SK-N-MC (cell line): ENCODE measurements around the gene PRDM16.

Experiments
- DNase-seq: peaks from one replicate; pipeline ENCODE4 v3.0.0-alpha.2; 2011; ENCODE audit warnings: low read depth, low spot score
- H3K27ac ChIP-seq: fragments of 200-600 bp; sonication (generic); 2 replicates; pipeline ENCODE4 v1.5.1; 2016; ENCODE audit warnings: mixed run types
- H3K36me3 ChIP-seq: fragments of 200-600 bp; sonication (generic); 2 replicates; pipeline ENCODE4 v1.6.1; 2017; ENCODE audit warnings: antibody characterized with exemption, low read length, mixed read lengths; ENCODE audit not compliant: insufficient read depth
- H3K4me3 ChIP-seq: fragments of 200-600 bp; sonication (generic); 2 replicates; pipeline ENCODE4 v1.5.1; 2016
- H3K9ac ChIP-seq: fragments of 200-600 bp; sonication (generic); 2 replicates; pipeline ENCODE4 v1.8.0; 2017; ENCODE audit warnings: mixed run types, mixed read lengths; ENCODE audit not compliant: insufficient read length
- H3K9me3 ChIP-seq: fragments of 200-600 bp; sonication (generic); 2 replicates; pipeline ENCODE4 v1.6.1; 2017; ENCODE audit warnings: low read depth, mild to moderate bottlenecking, antibody characterized with exemption, low read length, moderate library complexity, mixed read lengths
- EZH2 ChIP-seq: fragments of 200-600 bp; sonication (generic); IDR thresholded peaks from one replicate; pipeline ENCODE4 v1.6.1; 2017; ENCODE audit warnings: antibody characterized with exemption
- FOXP2 ChIP-seq: optimal IDR thresholded peaks from 2 replicates; pipeline ENCODE3; 2011; ENCODE audit warnings: mild to moderate bottlenecking, moderate library complexity; ENCODE audit not compliant: insufficient read depth; ENCODE audit errors: extremely low read length, control extremely low read depth
- POLR2AphosphoS5 ChIP-seq: IDR thresholded peaks from 2 replicates; pipeline ENCODE4 v1.6.1; 2012; ENCODE audit warnings: mild to moderate bottlenecking, low read depth, low read length, borderline replicate concordance

PRDM16 gene

GRCh38 chr1:3405491-3405890 is 336.5 kb downstream of the PRDM16 start:
- Histone ChIP-seq H3K9ac (no peak overlapping the region), H3K9me3 (no peaks in the 10 kb centered on the region), H3K36me3 (no peaks in the 10 kb centered on the region), H3K4me3 (no peak overlapping the region), H3K27ac (no peak overlapping the region)
- DNase-seq = no peak
- TF ChIP-seq POLR2AphosphoS5 (no peak), FOXP2 (no peak), EZH2 (no peak)

- TF ChIP-seq EZH2 (no peak), POLR2AphosphoS5 (no peak), FOXP2 (no peak)
- H3K27ac ChIP-seq = no peak overlapping the region
- no peaks in the 10 kb centered on the region for H3K36me3 ChIP-seq
- H3K4me3 ChIP-seq = no peak overlapping the region
- no peak for DNase-seq
- H3K9ac ChIP-seq = no peak overlapping the region
- no peaks in the 10 kb centered on the region for H3K9me3 ChIP-seq
Observed at GRCh38 chr1:3405974-3406867, 337.2 kb downstream of the PRDM16 start.

- no peak for TF ChIP-seq FOXP2
- TF ChIP-seq POLR2AphosphoS5 = no peak
- TF ChIP-seq EZH2 = no peak
Observed at GRCh38 chr1:3407021-3407420, 338.0 kb downstream of the PRDM16 start.

GRCh38 chr1:3408751-3409266 is 339.8 kb downstream of the PRDM16 start:
- H3K36me3 ChIP-seq = no peaks in the 10 kb centered on the region
- DNase-seq = no peak
- no peak for TF ChIP-seq FOXP2
- TF ChIP-seq POLR2AphosphoS5 = no peak
- no peak for TF ChIP-seq EZH2
- no peak overlapping the region for H3K9ac ChIP-seq
- H3K4me3 ChIP-seq = no peak overlapping the region
- no peak overlapping the region for H3K27ac ChIP-seq
- no peaks in the 10 kb centered on the region for H3K9me3 ChIP-seq

More at GRCh38 chr1:3407021-3407420, 338.0 kb downstream of the PRDM16 start:
- Histone ChIP-seq H3K9me3 (no peaks in the 10 kb centered on the region), H3K9ac (no peak overlapping the region), H3K27ac (no peak overlapping the region), H3K4me3 (no peak overlapping the region), H3K36me3 (no peaks in the 10 kb centered on the region)
- no peak for DNase-seq

DNA sequence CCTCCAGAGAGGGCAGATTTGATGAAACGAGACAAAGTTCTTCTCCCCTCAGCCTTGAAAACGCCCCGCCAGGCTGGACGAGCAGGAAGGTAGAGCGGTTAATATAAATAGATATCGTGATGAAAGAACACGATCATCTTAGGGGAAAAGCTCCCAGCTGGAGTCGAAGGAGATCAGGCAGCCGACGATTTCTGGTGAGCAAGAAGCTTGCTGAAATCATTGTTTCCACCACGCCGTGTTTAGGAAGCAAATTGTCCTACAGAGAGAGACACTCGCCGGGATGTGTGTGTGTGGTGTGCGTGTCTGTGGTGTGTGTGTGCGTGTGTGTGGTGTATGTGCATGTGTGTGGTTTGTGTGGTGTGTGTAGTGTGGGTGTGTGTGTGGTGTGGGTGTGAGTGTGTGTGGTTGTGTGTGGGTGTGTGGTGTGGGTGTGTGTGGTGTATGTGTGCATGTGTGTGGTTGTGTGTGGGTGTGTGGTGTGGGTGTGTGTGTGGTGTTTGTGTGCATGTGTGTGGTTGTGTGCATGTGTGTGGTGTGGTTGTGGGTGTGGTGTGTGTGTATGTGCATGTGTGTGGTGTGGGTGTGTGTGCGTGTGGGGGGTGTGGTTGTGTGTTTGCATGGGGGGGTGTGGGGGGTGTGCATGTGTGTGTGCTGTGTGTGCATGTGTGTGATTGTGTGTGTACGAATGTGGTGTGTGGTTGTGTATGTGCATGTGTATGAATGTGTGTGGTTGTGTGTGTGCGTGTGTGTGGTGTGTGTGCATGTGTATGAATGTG is 340.6 kb downstream of the PRDM16 start:
- Histone ChIP-seq H3K36me3 (no peaks in the 10 kb centered on the region), H3K27ac (no peak overlapping the region), H3K4me3 (no peak overlapping the region), H3K9ac (no peak overlapping the region), H3K9me3 (no peaks in the 10 kb centered on the region)
- DNase-seq = no peak
- TF ChIP-seq EZH2 (no peak), POLR2AphosphoS5 (no peak)

- Histone ChIP-seq H3K27ac (no peak overlapping the region), H3K9ac (no peak overlapping the region), H3K4me3 (no peak overlapping the region), H3K36me3 (no peaks in the 10 kb centered on the region), H3K9me3 (no peaks in the 10 kb centered on the region)
- DNase-seq = no peak
- no peak for TF ChIP-seq EZH2
- TF ChIP-seq POLR2AphosphoS5 = no peak
- TF ChIP-seq FOXP2 = no peak
Observed at GRCh38 chr1:3410142-3410925, 341.3 kb downstream of the PRDM16 start.

DNA sequence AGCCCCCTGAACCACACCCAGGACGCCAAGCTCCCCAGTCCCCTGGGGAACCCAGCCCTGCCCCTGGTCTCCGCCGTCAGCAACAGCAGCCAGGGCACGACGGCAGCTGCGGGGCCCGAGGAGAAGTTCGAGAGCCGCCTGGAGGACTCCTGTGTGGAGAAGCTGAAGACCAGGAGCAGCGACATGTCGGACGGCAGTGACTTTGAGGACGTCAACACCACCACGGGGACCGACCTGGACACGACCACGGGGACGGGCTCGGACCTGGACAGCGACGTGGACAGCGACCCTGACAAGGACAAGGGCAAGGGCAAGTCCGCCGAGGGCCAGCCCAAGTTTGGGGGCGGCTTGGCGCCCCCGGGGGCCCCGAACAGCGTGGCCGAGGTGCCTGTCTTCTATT is 342.8 kb downstream of the PRDM16 start:
- Histone ChIP-seq H3K9ac (no peak overlapping the region), H3K4me3 (no peak overlapping the region), H3K36me3 (no peaks in the 10 kb centered on the region), H3K27ac (no peak overlapping the region), H3K9me3 (no peaks in the 10 kb centered on the region)
- DNase-seq = no peak
- TF ChIP-seq POLR2AphosphoS5 (no peak), FOXP2 (no peak), EZH2 (no peak)

DNA sequence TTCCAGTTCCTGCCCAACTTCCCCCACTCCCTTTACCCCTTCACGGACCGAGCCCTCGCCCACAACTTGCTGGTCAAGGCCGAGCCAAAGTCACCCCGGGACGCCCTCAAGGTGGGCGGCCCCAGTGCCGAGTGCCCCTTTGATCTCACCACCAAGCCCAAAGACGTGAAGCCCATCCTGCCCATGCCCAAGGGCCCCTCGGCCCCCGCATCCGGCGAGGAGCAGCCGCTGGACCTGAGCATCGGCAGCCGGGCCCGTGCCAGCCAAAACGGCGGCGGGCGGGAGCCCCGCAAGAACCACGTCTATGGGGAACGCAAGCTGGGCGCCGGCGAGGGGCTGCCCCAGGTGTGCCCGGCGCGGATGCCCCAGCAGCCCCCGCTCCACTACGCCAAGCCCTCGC is 343.4 kb downstream of the PRDM16 start:
- H3K4me3 ChIP-seq = no peak overlapping the region
- no peak for DNase-seq
- TF ChIP-seq EZH2 (no peak), POLR2AphosphoS5 (no peak), FOXP2 (no peak)
- no peak overlapping the region for H3K27ac ChIP-seq
- H3K36me3 ChIP-seq = no peaks in the 10 kb centered on the region
- H3K9me3 ChIP-seq = no peaks in the 10 kb centered on the region
- no peak overlapping the region for H3K9ac ChIP-seq
